Right lobe of liver (tissue), 6 donors: ENCODE results near the gene MAP3K5. TPM values are rescaled to one million over a fixed set of nuclear protein-coding genes. Genes with fewer than 3 reads are reported as not detected.

Experiments
- ATAC-seq, 4 donors: fragments of 200-7000 bp; cut with Tn5 transposase; one replicate each; pipeline ENCODE4 v1.9.1; 2020; ENCODE audit warnings: mild to moderate bottlenecking in 4 of 4, moderate library complexity in 4 of 4
- DNase-seq, 3 donors: peaks; one replicate each; pipeline ENCODE4 v3.0.0-alpha.2; 2020
- H3K27ac ChIP-seq, 3 donors: fragments of 200-600 bp; one replicate each; pipeline ENCODE4 v1.8.0; 2022
- H3K27me3 ChIP-seq, 2 donors: fragments of 200-600 bp; one replicate each; pipeline ENCODE4 v1.8.0; 2022
- H3K36me3 ChIP-seq, 4 donors: fragments of 200-600 bp; sonication (generic) in 1 of 4; one replicate each; pipeline versions ENCODE4 v1.5.1 to v1.8.0; 2017 to 2022; ENCODE audit warnings: control low read depth in 1 of 4
- H3K4me1 ChIP-seq, 4 donors: fragments of 200-600 bp; sonication (generic) in 1 of 4; one replicate each; pipeline versions ENCODE4 v1.5.1 to v1.8.0; 2017 to 2022; ENCODE audit warnings: control low read depth in 1 of 4
- H3K4me3 ChIP-seq, 3 donors: fragments of 200-600 bp; one replicate each; pipeline ENCODE4 v1.8.0; 2022
- H3K9me3 ChIP-seq, 4 donors: fragments of 200-600 bp; sonication (generic) in 1 of 4; one replicate each; pipeline versions ENCODE4 v1.5.1 to v1.8.0; 2017 to 2022; ENCODE audit warnings: control low read depth in 1 of 4
- POLR2A ChIP-seq: fragments of 450-650 bp; IDR thresholded peaks from one replicate; pipeline ENCODE4 v1.6.1; 2017; ENCODE audit warnings: antibody characterized with exemption, mild to moderate bottlenecking
- WGBS: methylation state at CpG from one replicate; pipeline ENCODE4 v1.1.6; 2018; ENCODE audit warnings: low coverage, low lambda C conversion rate; ENCODE audit not compliant: insufficient coverage; ENCODE audit errors: missing lambda C conversion rate; 5-methylcytosine and 5-hydroxymethylcytosine counted together
- intact Hi-C, 2 donors: fragments of 100-400 bp; cut with DNase I; formaldehyde crosslinking; loops; one replicate each; pipeline versions ENCODE4 v1.11.2 to v1.14.1; 2022
- total RNA-seq, 6 experiments: library from RNA; depleted of rRNA in 2 of 6; stranded (reverse); fragments of >200 nt in 2 of 6; fragmentation: NEBNext Ultra II Directional in 3 of 6; extraction: Animal tissue kit (Norgen Biotek cat#: 25700) in 3 of 6; gene quantifications; one replicate each; pipeline versions ENCODE4 v1.1.0 to v1.2.4, GENCODE V29; 2016 to 2023
- TF ChIP-seq, protein P1 (sequence below), 4 donors: fragments of 200-600 bp in 3 of 4; fragments of 450-650 bp in 1 of 4; IDR thresholded peaks; one replicate each; pipeline versions ENCODE4 v1.5.1 to v1.8.0; 2016 to 2022; ENCODE audit warnings: antibody characterized with exemption in 4 of 4, mild to moderate bottlenecking in 2 of 4
- donor health status: DM: no; HTN: yes; CAD: no.
- donor health status: DM: no; HTN: no; CAD: no.
- donor health status: DM: no; HTN: no; CAD: no.
- donor health status: DM: no; HTN: yes; CAD: no.
- donor health status: DM: no; HTN: yes; CAD: no.

The MAP3K5 gene
- total RNA-seq, 6 experiments from 2014 or later, result 5.0 to 10.4 (median 6.9) TPM

DNA sequence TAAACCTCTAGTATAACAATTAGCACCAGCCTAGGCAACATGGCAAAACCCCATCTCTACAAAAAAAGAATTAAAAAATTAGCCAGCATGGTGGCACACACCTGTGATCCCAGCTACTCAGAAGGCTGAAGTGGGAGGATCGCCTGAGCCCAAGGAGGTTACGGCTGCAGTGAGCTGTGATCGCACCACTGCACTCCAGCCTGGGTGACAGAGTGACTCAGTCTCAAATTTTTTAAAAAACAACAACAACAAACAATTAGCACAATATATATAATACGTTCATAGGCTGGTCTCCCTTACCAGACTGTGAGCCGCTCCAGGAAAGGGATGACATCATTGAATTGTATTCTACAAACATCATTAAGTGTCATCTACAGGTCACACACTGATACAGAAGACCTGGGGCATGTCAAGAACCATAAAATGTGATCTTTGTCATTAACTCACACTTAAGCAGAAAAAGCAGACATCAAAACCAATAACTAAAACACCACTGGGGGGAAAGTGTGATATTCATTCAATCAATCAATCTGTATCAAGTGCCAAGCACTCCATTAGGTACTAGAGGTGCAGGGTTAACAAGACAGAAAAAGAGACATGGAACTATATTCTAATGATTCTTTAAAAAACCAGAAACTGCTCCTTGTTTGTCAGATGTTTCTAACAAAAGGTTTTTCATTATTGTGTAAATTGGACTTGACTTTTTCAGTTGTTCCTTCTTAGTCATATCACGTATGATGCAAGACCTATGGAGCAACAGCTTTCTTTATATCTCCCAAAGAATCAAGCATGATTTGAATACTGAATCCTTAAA, 17.8 kb downstream of the MAP3K5 start:
- Histone ChIP-seq H3K27me3 (no peaks in the 10 kb centered on the region), H3K36me3 (no peaks in the 10 kb centered on the region), H3K27ac (peak overlapping the region in 1 of 3 donors; percentile 44), H3K4me1 (peaks cover 0 to 14% (median 0%) of the 10 kb centered on the region in 4 donors), H3K4me3 (no peak overlapping the region), H3K9me3 (no peaks in the 10 kb centered on the region)
- WGBS, result 64% methylated on average over 6 of the region's 6 CpGs
- ATAC-seq (peak in 3 of 4 donors; percentile 72 to 74 (median 72)), DNase-seq (peak in 1 of 3 donors; percentile 28)
- intact Hi-C loops, result no loop called here
- TF ChIP-seq POLR2A, result no peak
- TF ChIP-seq, protein P1, sequence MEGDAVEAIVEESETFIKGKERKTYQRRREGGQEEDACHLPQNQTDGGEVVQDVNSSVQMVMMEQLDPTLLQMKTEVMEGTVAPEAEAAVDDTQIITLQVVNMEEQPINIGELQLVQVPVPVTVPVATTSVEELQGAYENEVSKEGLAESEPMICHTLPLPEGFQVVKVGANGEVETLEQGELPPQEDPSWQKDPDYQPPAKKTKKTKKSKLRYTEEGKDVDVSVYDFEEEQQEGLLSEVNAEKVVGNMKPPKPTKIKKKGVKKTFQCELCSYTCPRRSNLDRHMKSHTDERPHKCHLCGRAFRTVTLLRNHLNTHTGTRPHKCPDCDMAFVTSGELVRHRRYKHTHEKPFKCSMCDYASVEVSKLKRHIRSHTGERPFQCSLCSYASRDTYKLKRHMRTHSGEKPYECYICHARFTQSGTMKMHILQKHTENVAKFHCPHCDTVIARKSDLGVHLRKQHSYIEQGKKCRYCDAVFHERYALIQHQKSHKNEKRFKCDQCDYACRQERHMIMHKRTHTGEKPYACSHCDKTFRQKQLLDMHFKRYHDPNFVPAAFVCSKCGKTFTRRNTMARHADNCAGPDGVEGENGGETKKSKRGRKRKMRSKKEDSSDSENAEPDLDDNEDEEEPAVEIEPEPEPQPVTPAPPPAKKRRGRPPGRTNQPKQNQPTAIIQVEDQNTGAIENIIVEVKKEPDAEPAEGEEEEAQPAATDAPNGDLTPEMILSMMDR (IDR thresholded peaks at IDR 0.05), result no peak

DNA sequence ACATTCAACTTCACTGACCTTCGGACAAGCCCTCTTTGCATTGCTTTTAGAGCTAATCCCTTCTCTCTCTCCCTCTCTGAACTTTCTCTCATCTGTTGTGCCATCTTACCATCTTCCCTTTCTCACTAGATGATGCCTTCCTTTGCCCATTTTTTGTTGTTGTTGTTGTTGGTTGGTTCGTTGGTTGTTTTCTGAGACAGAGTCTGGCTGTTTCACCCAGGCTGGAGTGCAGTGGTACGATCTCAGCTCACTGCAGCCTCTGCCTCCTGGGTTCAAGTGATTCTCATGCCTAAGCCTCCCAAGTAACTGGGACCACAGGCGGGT, 18.8 kb downstream of the MAP3K5 start:
- Histone ChIP-seq H3K9me3 (no peaks in the 10 kb centered on the region), H3K27me3 (no peaks in the 10 kb centered on the region), H3K4me3 (no peak overlapping the region), H3K4me1 (peaks cover 0 to 21% (median 0%) of the 10 kb centered on the region in 4 donors), H3K27ac (no peak overlapping the region), H3K36me3 (no peaks in the 10 kb centered on the region)
- intact Hi-C loops, result no loop called here
- ATAC-seq (no peak), DNase-seq (no peak)
- TF ChIP-seq POLR2A, result no peak
- TF ChIP-seq, protein P1 (IDR thresholded peaks at IDR 0.05), result no peak
- WGBS, result 88% methylated on average over 4 of the region's 4 CpGs

DNA sequence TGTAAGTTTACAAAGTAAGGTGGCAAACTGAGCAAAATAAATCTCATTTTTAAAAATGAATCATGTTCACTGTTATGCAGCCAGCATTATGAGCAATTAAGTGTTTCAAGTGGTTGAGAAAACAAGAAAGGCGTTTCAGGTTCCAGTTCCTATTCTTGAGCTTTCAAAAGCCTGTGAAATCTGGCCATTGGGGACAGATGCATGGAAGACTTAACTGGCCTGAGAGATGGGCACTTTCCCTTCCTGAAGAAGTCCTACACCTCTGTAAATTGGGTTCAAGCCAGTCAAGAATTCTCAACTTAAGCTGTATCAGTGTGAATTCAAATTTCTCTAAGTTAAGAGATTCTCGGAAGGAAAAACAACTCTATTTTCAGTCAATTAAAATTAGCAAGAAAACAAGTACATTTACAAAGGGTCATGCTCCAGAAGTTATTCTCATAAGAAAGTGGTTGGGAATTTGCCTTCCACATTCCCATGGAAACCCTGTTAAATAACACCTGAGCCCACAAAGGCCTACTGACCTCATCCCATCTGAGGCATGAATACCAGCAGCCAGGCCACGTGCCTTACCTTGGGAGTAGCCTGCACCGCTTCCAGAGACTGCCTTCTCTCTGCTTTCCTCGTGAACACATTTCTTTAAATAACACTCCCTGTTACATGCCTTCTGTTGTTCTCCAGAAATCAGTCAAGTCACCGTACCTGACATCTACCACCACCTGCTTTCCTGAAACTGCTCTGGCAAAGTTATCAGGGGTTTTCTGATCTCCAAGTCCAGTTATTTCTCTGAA, 19.4 kb downstream of the MAP3K5 start:
- ATAC-seq, result no peak
- peaks cover 0 to 27% (median 0%) of the 10 kb centered on the region in 4 donors for H3K4me1 ChIP-seq
- TF ChIP-seq, protein P1 (IDR thresholded peaks at IDR 0.05), result no peak
- TF ChIP-seq POLR2A, result no peak
- H3K4me3 ChIP-seq, result no peak overlapping the region
- WGBS, result 76% methylated on average over 6 of the region's 6 CpGs
- no peak overlapping the region for H3K27ac ChIP-seq
- H3K9me3 ChIP-seq, result no peaks in the 10 kb centered on the region
- intact Hi-C loops, result no loop called here
- no peaks in the 10 kb centered on the region for H3K36me3 ChIP-seq
- H3K27me3 ChIP-seq, result no peaks in the 10 kb centered on the region
- no peak for DNase-seq

DNA sequence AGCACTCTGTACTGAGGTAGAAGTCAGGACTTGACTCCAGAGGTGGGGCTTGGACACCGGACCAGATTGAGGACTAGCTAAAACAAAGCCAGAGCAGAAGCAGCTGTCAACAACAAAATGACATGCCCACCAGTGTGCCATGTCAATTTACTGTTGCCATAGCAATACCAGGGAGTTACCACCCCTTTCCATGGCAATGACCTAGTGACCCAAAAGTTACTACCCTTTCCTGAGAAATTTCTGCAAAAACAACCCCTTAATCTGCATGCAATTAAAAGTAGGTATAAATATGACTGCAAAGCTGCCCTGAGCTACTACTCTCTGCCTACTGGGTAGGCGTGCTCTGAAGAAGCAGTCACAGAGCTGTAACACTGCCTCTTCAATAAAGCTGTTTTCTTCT, 21.0 kb downstream of the MAP3K5 start:
- DNase-seq (no peak), ATAC-seq (no peak)
- H3K27me3 ChIP-seq, result no peaks in the 10 kb centered on the region
- H3K4me1 ChIP-seq, result peaks cover 0 to 43% (median 8%) of the 10 kb centered on the region in 4 donors
- WGBS, result 85% methylated on average over 2 of the region's 2 CpGs
- H3K4me3 ChIP-seq, result no peak overlapping the region
- H3K9me3 ChIP-seq, result no peaks in the 10 kb centered on the region
- no peak overlapping the region for H3K27ac ChIP-seq
- H3K36me3 ChIP-seq, result no peaks in the 10 kb centered on the region
- TF ChIP-seq, protein P1 (IDR thresholded peaks at IDR 0.05), result no peak
- TF ChIP-seq POLR2A, result no peak
- intact Hi-C loops, result no loop called here
